ENCODE measurements around the gene CKMT1B. TPM values are rescaled to one million over a fixed set of nuclear protein-coding genes. Genes with fewer than 3 reads are reported as not detected.
"Not testable (repeated sequence)": the region's sequence is repeated elsewhere in the genome, so short reads cannot be mapped to it uniquely, and the experiment has no call there.

The CKMT1B gene
- polyA plus RNA-seq (2013, experiment 1 of 2): 21.2 TPM
- polyA plus RNA-seq (2013, experiment 2 of 2): 20.8 TPM

DNA sequence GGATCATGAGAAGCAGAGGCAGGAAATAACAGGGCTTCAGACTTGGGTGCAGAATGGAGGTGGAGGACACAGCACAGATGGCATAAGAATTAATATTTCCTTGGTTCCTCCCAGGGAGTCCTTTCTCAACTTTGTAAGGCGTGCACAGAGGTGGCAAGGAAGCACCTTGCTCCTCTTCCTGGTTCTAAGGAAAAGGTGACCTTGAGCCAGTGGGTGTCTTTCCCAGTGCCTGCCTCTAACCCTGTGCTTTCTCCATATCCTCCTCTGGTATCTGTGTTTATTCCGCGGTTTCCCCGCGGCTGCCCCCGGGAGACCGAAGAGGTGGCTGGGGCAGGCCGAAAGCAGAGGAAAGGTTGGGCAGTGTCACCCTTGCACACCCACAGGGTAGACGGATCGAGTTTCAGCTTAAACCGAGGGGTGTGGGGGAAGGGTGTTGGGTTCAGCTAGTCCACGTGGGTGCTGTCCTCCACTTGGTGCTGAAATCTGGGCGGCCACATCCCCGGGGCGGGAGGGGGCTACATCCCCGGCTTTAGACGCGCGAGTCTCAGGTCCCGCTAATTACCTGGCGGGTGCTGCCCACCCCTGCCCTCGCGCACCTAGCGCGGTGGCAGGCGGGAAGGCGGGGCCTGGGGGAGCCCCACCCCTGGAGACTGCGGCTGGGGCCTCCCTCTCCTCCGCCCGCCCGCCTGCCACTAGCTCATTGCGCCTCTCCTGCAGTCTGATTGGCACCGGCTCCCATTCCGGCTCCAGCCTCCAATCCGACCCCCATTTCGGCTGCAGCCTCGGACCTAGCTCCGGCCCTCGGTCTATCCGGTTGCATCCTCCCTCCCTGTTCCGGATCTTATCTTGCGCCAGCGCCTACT, at the start of gene CKMT1B:
Gene CKMT1B, plus strand, starts transcription at position 700 of the 863 bp plus-strand sequence. CDS start 192 bp downstream, outside the sequence.
- H3K27me3 ChIP-seq (ENCODE audit: insufficient read depth, low read length); H3K36me3 ChIP-seq (ENCODE audit: insufficient read depth, low read length); H3K27ac ChIP-seq (ENCODE audit: low read depth, low read length); H3K9ac ChIP-seq (ENCODE audit: low read depth, low read length); H3K4me3 ChIP-seq (ENCODE audit: low read length); H3K9me3 ChIP-seq (ENCODE audit: insufficient read depth, low read depth, low read length); H3K4me1 ChIP-seq (ENCODE audit: insufficient read depth, low read length): not testable (repeated sequence)
- no CpG with 5 or more reads among the region's 43 CpGs for WGBS

DNA sequence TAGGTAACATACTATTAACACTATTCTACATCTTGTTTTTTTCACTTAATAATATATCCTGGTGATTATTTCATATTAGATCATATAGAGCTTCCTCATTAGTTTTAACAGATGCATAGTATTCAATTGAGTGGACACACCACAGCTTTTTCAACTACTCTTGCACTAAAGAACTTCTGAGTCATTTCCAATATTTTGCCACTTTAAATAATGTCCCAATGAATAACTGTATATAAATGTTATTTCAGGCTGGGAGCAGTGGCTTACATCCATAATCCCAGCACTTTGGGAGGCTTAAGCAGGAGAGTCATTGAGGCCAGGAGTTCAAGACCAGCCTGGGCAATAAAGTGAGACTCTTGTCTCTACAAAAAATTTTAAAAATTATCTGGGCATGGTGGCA, 49.6 kb upstream of the CKMT1B start:
- Histone ChIP-seq H3K9ac (ENCODE audit: low read depth, low read length) (no peak overlapping the region), H3K9me3 (ENCODE audit: insufficient read depth, low read depth, low read length) (no peaks in the 10 kb centered on the region; the same call in 1 of the 2 replicates), H3K36me3 (ENCODE audit: insufficient read depth, low read length) (0 out of 2 replicates have a peak, but pooled peaks cover 3% of the 10 kb centered on the region), H3K4me3 (ENCODE audit: low read length) (no peak overlapping the region), H3K27ac (ENCODE audit: low read depth, low read length) (no peak overlapping the region), H3K27me3 (ENCODE audit: insufficient read depth, low read length) (no peaks in the 10 kb centered on the region), H3K4me1 (ENCODE audit: insufficient read depth, low read length) (no peaks in the 10 kb centered on the region)

DNA sequence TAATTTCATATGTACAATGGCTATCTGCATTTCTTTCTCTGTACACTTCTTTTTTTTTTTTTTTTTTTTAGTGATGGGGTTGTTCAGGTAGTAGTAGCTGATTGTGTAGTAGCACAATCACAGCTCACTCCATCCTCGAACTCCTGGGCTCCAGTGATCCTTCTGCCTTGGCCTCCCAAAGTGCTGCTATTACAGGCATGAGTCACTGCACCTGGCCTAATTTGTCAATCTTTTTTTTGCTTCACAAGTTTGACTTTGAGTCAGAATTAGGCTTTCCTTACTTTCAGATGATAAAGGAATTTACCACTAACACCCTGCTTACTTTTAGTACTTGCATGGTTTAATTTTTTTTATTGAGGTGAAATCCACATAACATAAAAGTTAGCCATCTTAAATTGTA, 48.4 kb upstream of the CKMT1B start:
- no peaks in the 10 kb centered on the region; the same call in 1 of the 2 replicates for H3K9me3 ChIP-seq (ENCODE audit: insufficient read depth, low read depth, low read length)
- 0 out of 2 replicates have a peak, but pooled peaks cover 3% of the 10 kb centered on the region for H3K36me3 ChIP-seq (ENCODE audit: insufficient read depth, low read length)
- WGBS: 90% methylated on average over 1 of the region's 1 CpG
- H3K9ac ChIP-seq (ENCODE audit: low read depth, low read length): no peak overlapping the region
- H3K27me3 ChIP-seq (ENCODE audit: insufficient read depth, low read length): no peaks in the 10 kb centered on the region
- no peak overlapping the region for H3K4me3 ChIP-seq (ENCODE audit: low read length)
- H3K4me1 ChIP-seq (ENCODE audit: insufficient read depth, low read length): no peaks in the 10 kb centered on the region
- H3K27ac ChIP-seq (ENCODE audit: low read depth, low read length): no peak overlapping the region

DNA sequence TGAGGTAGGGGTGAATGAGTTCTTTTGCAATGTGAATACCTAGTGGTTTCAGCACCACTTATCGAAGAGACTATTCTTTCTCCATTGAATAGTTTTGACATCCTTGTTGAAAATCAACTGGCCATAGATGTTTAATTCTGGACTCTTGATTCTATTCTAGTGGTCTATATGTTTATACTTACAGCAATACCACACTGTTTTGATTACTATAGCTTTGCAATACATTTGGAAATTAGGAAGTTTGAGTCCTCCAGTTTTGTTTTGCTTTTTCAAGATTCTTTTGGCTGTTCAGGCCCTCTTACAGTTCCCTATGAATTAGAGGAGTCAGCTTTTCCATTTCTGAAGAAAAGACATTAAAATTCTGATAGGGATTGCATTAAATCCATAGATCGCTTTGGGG, 46.3 kb upstream of the CKMT1B start:
- WGBS: 100% methylated on average over 2 of the region's 2 CpGs
- no peaks in the 10 kb centered on the region for H3K4me1 ChIP-seq (ENCODE audit: insufficient read depth, low read length)
- H3K4me3 ChIP-seq (ENCODE audit: low read length): no peak overlapping the region
- H3K9ac ChIP-seq (ENCODE audit: low read depth, low read length): no peak overlapping the region
- no peaks in the 10 kb centered on the region for H3K27me3 ChIP-seq (ENCODE audit: insufficient read depth, low read length)
- no peak overlapping the region for H3K27ac ChIP-seq (ENCODE audit: low read depth, low read length)
- H3K9me3 ChIP-seq (ENCODE audit: insufficient read depth, low read depth, low read length): no peaks in the 10 kb centered on the region; the same call in 1 of the 2 replicates
- H3K36me3 ChIP-seq (ENCODE audit: insufficient read depth, low read length): 0 out of 2 replicates have a peak, but pooled peaks cover 3% of the 10 kb centered on the region

DNA sequence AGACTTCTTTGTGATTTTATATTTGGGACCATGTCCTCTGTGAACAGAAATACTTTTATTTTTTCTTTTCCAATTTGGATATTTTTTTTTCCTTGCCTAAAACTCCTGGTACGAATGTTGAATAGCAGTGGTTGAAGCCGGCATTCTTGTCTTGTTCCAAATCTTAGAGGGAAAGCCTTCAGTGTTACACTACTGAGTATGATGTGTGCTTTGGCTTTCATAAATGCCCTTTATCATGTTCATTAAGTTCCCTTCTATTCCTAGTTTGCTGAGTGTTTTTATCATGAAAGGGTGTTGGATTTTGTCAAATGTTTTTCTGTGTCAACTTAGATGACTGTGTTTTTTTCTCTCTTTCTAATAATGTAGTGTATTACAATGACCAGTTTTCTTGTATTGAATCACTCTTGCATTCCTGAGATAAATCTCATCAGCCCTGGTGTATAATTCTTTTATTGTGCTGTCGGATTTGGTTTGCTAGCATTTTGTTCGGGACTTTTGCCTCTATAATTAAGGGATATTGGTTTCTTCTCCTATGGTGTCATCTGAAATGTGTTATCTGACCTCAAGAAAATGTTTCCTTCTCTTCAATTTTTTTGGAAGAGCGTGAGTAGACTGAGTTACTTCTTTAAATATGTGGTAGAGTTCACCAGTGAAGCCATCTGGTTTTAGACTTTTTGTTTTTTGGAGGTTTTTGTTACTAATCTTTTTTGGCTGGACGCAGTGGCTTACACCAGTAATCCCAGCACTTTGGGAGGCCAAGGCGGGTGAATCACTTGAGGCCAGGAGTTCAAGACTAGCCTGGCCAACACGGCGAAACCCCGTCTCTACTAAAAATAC, 43.1 kb upstream of the CKMT1B start:
- no peak overlapping the region for H3K27ac ChIP-seq (ENCODE audit: low read depth, low read length)
- H3K9me3 ChIP-seq (ENCODE audit: insufficient read depth, low read depth, low read length): no peaks in the 10 kb centered on the region; the same call in 1 of the 2 replicates
- 86% methylated on average over 10 of the region's 10 CpGs for whole genome bisulfite sequencing
- H3K9ac ChIP-seq (ENCODE audit: low read depth, low read length): no peak overlapping the region
- no peaks in the 10 kb centered on the region for H3K27me3 ChIP-seq (ENCODE audit: insufficient read depth, low read length)
- H3K36me3 ChIP-seq (ENCODE audit: insufficient read depth, low read length): peaks cover 3% of the 10 kb centered on the region; the same call in 1 of the 2 replicates
- H3K4me1 ChIP-seq (ENCODE audit: insufficient read depth, low read length): no peaks in the 10 kb centered on the region
- H3K4me3 ChIP-seq (ENCODE audit: low read length): no peak overlapping the region

DNA sequence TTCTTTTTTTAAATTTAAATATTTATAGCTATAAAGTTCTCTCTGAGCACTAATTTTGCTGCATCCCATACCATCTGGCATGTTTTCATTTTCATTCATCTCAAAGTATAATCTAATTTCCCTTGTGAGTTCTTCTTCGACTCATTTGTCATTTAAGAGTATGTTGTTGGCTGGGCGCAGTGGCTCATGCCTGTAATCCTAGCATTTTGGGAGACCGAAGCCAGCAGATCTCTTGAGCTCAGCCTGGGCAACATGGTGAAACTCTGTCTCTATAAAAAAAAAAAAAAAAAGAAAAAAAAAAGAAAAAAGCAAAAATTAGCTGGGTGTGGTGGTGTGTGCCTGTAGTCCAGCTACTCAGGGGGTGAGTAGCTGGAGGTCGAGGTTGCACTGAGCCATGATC, 41.6 kb upstream of the CKMT1B start:
- H3K9ac ChIP-seq (ENCODE audit: low read depth, low read length): no peak overlapping the region
- no peaks in the 10 kb centered on the region; the same call in 1 of the 2 replicates for H3K9me3 ChIP-seq (ENCODE audit: insufficient read depth, low read depth, low read length)
- H3K27ac ChIP-seq (ENCODE audit: low read depth, low read length): no peak overlapping the region
- no peak overlapping the region for H3K4me3 ChIP-seq (ENCODE audit: low read length)
- peaks cover 3% of the 10 kb centered on the region; the same call in 1 of the 2 replicates for H3K36me3 ChIP-seq (ENCODE audit: insufficient read depth, low read length)
- WGBS: 94% methylated on average over 4 of the region's 4 CpGs
- no peaks in the 10 kb centered on the region for H3K27me3 ChIP-seq (ENCODE audit: insufficient read depth, low read length)
- H3K4me1 ChIP-seq (ENCODE audit: insufficient read depth, low read length): no peaks in the 10 kb centered on the region

DNA sequence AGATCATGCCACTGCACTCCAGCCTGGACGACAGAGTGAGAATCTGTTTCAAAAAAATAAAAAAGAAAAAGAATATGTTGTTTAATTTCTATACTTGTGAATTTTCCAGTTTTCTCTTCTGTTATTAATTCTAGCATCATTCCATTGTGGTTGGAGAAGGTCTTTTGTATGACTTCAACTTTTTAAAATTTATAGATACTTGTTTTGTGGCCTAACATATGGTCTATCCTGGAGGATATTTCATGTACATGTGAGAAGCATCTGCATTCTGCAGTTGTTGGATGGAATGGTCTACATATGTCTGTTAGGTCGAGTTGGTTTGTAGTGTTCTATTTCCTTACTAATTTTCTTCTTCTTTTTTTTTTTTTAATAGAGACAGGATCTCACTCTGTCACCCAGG, 40.8 kb upstream of the CKMT1B start:
- no peaks in the 10 kb centered on the region for H3K27me3 ChIP-seq (ENCODE audit: insufficient read depth, low read length)
- 92% methylated on average over 1 of the region's 2 CpGs for whole genome bisulfite sequencing
- H3K4me3 ChIP-seq (ENCODE audit: low read length): no peak overlapping the region
- H3K4me1 ChIP-seq (ENCODE audit: insufficient read depth, low read length): no peaks in the 10 kb centered on the region
- H3K36me3 ChIP-seq (ENCODE audit: insufficient read depth, low read length): no peaks in the 10 kb centered on the region; the same call in 1 of the 2 replicates
- H3K9me3 ChIP-seq (ENCODE audit: insufficient read depth, low read depth, low read length): no peaks in the 10 kb centered on the region
- no peak overlapping the region for H3K9ac ChIP-seq (ENCODE audit: low read depth, low read length)
- no peak overlapping the region for H3K27ac ChIP-seq (ENCODE audit: low read depth, low read length)

DNA sequence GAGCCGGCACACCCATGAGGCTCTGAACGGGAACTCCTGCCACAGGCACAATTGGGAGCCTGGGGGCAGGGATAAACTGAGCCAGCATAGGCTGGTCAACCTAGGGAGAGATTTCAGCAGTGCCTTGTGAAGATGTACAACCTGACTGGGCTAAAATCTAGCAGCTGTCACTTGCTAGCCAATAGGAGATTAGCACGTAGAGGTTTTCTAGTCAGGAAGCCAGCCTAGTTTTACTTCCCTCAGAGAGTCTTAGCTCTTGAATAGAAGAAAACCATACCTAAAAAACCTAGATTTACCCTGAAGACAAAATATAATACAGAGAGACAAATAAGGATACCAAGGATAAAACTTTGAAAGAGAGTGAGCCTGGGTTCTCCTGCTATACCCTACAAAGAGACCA, 31.1 kb upstream of the CKMT1B start:
- not testable (repeated sequence) for H3K27ac ChIP-seq (ENCODE audit: low read depth, low read length); H3K9ac ChIP-seq (ENCODE audit: low read depth, low read length); H3K27me3 ChIP-seq (ENCODE audit: insufficient read depth, low read length); H3K4me1 ChIP-seq (ENCODE audit: insufficient read depth, low read length); H3K4me3 ChIP-seq (ENCODE audit: low read length); H3K36me3 ChIP-seq (ENCODE audit: insufficient read depth, low read length); H3K9me3 ChIP-seq (ENCODE audit: insufficient read depth, low read depth, low read length)
- WGBS: no CpG with 5 or more reads among the region's 3 CpGs

DNA sequence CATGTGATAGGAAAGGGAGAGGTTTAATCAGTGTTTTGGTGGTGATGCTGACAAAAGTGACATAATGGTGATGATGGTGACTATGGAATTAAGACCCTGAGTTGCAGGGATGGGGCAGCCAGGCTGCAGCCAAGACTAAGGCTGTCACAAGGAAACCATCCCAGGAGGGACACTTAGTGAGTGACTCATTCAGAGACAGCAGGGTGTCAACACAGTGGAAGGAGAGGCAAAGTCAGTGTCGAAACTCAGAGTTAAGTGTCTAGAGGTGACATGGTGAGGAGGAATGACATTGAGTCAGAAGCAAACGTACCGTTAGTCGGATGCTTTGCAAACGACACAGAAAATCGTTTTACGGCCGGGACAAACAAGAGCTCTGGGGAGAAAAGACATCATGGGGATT, 30.0 kb upstream of the CKMT1B start:
- WGBS: no CpG with 5 or more reads among the region's 8 CpGs

DNA sequence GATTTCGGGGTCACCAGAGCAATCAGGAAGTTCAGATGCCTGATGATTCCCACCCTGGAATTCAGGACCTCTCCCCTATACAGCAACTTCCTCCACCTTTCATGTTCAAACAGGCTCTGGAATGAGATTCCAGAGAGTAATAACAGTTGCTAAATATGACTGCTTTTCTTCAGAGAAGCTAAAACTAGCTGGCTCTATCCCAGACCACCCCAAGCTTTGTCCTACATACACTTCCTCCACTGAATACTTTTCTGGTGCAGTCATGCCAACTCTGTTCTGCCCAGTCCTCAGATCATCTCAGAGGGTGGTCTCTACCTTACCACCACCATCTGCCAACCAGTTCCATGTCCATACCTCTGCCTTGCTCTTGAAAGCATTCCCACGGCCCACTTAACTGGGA, 27.2 kb upstream of the CKMT1B start:
- not testable (repeated sequence) for H3K27me3 ChIP-seq (ENCODE audit: insufficient read depth, low read length); H3K36me3 ChIP-seq (ENCODE audit: insufficient read depth, low read length); H3K4me1 ChIP-seq (ENCODE audit: insufficient read depth, low read length); H3K4me3 ChIP-seq (ENCODE audit: low read length); H3K9ac ChIP-seq (ENCODE audit: low read depth, low read length); H3K27ac ChIP-seq (ENCODE audit: low read depth, low read length); H3K9me3 ChIP-seq (ENCODE audit: insufficient read depth, low read depth, low read length)
- WGBS: no CpG with 5 or more reads among the region's 2 CpGs

More for the DNA sequence above, 30.0 kb upstream of the CKMT1B start:
- not testable (repeated sequence) for H3K36me3 ChIP-seq (ENCODE audit: insufficient read depth, low read length); H3K27ac ChIP-seq (ENCODE audit: low read depth, low read length); H3K27me3 ChIP-seq (ENCODE audit: insufficient read depth, low read length); H3K4me3 ChIP-seq (ENCODE audit: low read length); H3K9me3 ChIP-seq (ENCODE audit: insufficient read depth, low read depth, low read length); H3K4me1 ChIP-seq (ENCODE audit: insufficient read depth, low read length); H3K9ac ChIP-seq (ENCODE audit: low read depth, low read length)

DNA sequence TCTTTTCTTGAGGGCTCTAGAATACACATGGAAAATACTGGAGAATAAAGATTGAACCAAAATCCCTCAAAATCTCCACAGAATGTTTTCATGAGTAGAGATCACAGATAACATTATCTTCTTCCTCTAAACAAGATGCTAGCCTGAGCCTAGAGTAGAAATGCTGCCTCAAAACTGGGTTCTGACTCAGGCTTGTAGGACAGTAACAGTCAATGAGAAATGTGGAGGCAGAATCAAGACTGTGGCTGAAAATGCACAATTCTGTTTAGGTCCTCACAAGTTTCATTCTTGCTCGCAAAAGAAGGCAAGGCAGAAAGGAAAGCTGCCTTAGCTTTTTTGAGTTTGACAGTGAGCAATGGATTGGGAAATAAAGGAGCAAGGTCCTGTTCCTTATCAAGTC, 19.2 kb upstream of the CKMT1B start:
- not testable (repeated sequence) for H3K9me3 ChIP-seq (ENCODE audit: insufficient read depth, low read depth, low read length); H3K27ac ChIP-seq (ENCODE audit: low read depth, low read length); H3K4me3 ChIP-seq (ENCODE audit: low read length); H3K36me3 ChIP-seq (ENCODE audit: insufficient read depth, low read length); H3K4me1 ChIP-seq (ENCODE audit: insufficient read depth, low read length); H3K9ac ChIP-seq (ENCODE audit: low read depth, low read length); H3K27me3 ChIP-seq (ENCODE audit: insufficient read depth, low read length)
- WGBS: no CpG with 5 or more reads among the region's 1 CpG

All from HUES64 (cell line).